Keratinocyte (primary cell): ENCODE results near the gene UNC13C. TPM values are rescaled to one million over a fixed set of nuclear protein-coding genes. Genes with fewer than 3 reads are reported as not detected.

Experiments used
- DNase-seq: peaks from one replicate; pipeline ENCODE4 v3.0.0-alpha.2; 2011; ENCODE audit warnings: low read depth, missing footprints, low spot score
- FAIRE-seq: peaks from 2 replicates; lab custom pipeline; 2011; peaks lifted over from hg19 to GRCh38; lab: Jason Lieb, UNC
- H2AFZ ChIP-seq: 2 replicates; pipeline ENCODE4 v1.6.0; 2012; ENCODE audit warnings: low read length, control low read depth, inconsistent platforms; ENCODE audit not compliant: control insufficient read depth
- H3K27ac ChIP-seq: 2 replicates; pipeline ENCODE4 v1.5.1; 2011; ENCODE audit warnings: low read length; ENCODE audit not compliant: control insufficient read depth, insufficient read depth
- H3K27me3 ChIP-seq: 3 replicates; pipeline ENCODE4 v1.6.0; 2011; ENCODE audit warnings: low read length; ENCODE audit not compliant: control insufficient read depth, insufficient read depth; ENCODE audit errors: extremely low read depth
- H3K36me3 ChIP-seq, 2 experiments: 2 replicates in 1 of 2; 3 replicates in 1 of 2; pipeline ENCODE4 v1.5.1; 2011; ENCODE audit warnings: low read length in 2 of 2, mild to moderate bottlenecking in 1 of 2; ENCODE audit not compliant: control insufficient read depth in 2 of 2, insufficient read depth in 2 of 2; ENCODE audit errors: extremely low read depth in 1 of 2
- H3K4me1 ChIP-seq: 3 replicates; pipeline ENCODE4 v1.5.1; 2011; ENCODE audit warnings: low read length; ENCODE audit not compliant: control insufficient read depth, insufficient read depth; ENCODE audit errors: extremely low read depth
- H3K4me2 ChIP-seq: 3 replicates; pipeline ENCODE4 v1.6.0; 2011; ENCODE audit warnings: low read depth, low read length; ENCODE audit not compliant: control insufficient read depth, insufficient read depth; ENCODE audit errors: extremely low read depth
- H3K4me3 ChIP-seq, 3 experiments: fragments of 200-600 bp in 1 of 3; sonication (generic) in 1 of 3; 2 replicates in 2 of 3; 3 replicates in 1 of 3; pipeline ENCODE4 v1.5.1; 2011 to 2016; ENCODE audit warnings: low read length in 3 of 3, mild to moderate bottlenecking in 3 of 3, control low read depth in 2 of 3, inconsistent platforms in 1 of 3, low read depth in 1 of 3, mixed read lengths in 1 of 3, mixed run types in 1 of 3, moderate library complexity in 1 of 3; ENCODE audit not compliant: control insufficient read depth in 2 of 3, insufficient read depth in 2 of 3; ENCODE audit errors: extremely low read depth in 1 of 3
- H3K79me2 ChIP-seq: 2 replicates; pipeline ENCODE4 v1.6.0; 2012; ENCODE audit warnings: low read length; ENCODE audit not compliant: control insufficient read depth, insufficient read depth
- H3K9ac ChIP-seq: 3 replicates; pipeline ENCODE4 v1.6.0; 2011; ENCODE audit warnings: low read length; ENCODE audit not compliant: control insufficient read depth, insufficient read depth; ENCODE audit errors: extremely low read depth
- H3K9me1 ChIP-seq: 3 replicates; pipeline ENCODE4 v1.6.0; 2011; ENCODE audit warnings: low read length; ENCODE audit not compliant: control insufficient read depth, insufficient read depth; ENCODE audit errors: extremely low read depth
- H3K9me3 ChIP-seq: 2 replicates; pipeline ENCODE4 v1.5.1; 2012; ENCODE audit warnings: low read depth, low read length; ENCODE audit not compliant: control insufficient read depth
- H4K20me1 ChIP-seq: 3 replicates; pipeline ENCODE4 v1.6.0; 2011; ENCODE audit warnings: low read length; ENCODE audit not compliant: control insufficient read depth, insufficient read depth; ENCODE audit errors: extremely low read depth
- CTCF ChIP-seq, 3 experiments: IDR thresholded peaks in 1 of 3; conservative IDR thresholded peaks in 1 of 3; optimal IDR thresholded peaks in 1 of 3; 2 replicates in 2 of 3; 3 replicates in 1 of 3; pipeline versions ENCODE3 to v1.5.1; 2011; ENCODE audit warnings: low read length in 3 of 3, mild to moderate bottlenecking in 3 of 3, moderate library complexity in 2 of 3, control low read depth in 1 of 3, inconsistent platforms in 1 of 3; ENCODE audit not compliant: insufficient read depth in 2 of 3; ENCODE audit errors: extremely low read depth in 1 of 3
- EZH2 ChIP-seq: IDR thresholded peaks from one replicate; pipeline ENCODE4 v1.6.1; 2012; ENCODE audit warnings: inconsistent platforms, mild to moderate bottlenecking, low read length, moderate library complexity
- dilution Hi-C: fragments of 300-500 bp; cut with MboI; formaldehyde crosslinking; loops from one replicate; pipeline ENCODE4 v1.7.0; 2020; ENCODE audit warnings: low sequenced_read_pairs; ENCODE audit not compliant: extremely low pct_ligation_motif_present
- polyA plus RNA-seq, 5 experiments: library from polyadenylated mRNA; depleted of rRNA in 3 of 5; stranded (reverse) in 3 of 5; stranded (forward) in 1 of 5; unstranded in 1 of 5; fragments of >200 nt; gene quantifications; 1 replicate in 1 of 5; 2 replicates in 3 of 5; 3 replicates in 1 of 5; pipeline versions ENCODE4 v1.2.1 to v1.2.3, GENCODE V29; 2011 to 2012; ENCODE audit warnings: missing spikeins in 2 of 5, low read depth in 1 of 5, low replicate concordance in 1 of 5

The UNC13C gene
- polyA plus RNA-seq, 1 donor (not counting 4 experiments of a cell fraction or from before 2014, with no cell fraction given): not detected

- FAIRE-seq: no peak
- dilution Hi-C loops: no loop called here
Measured at GRCh38 chr15:53980021-53980420, 1.8 kb downstream of the UNC13C start.

GRCh38 chr15:53982071-53982680, 3.9 kb downstream of the UNC13C start:
- H3K9me1 ChIP-seq: no peaks in the 10 kb centered on the region
- TF ChIP-seq EZH2 (no peak), CTCF (optimal IDR thresholded peaks at IDR 0.05 in 1 of 3, IDR thresholded peaks at IDR 0.05 in 1 of 3, conservative IDR thresholded peaks at IDR 0.05 in 1 of 3; ENCODE audit: extremely low read depth in 1 of 3, insufficient read depth in 2 of 3, low read length in 3 of 3) (no peak)
- H3K79me2 ChIP-seq: no peaks in the 10 kb centered on the region
- dilution Hi-C loops: no loop called here
- H4K20me1 ChIP-seq: no peaks in the 10 kb centered on the region
- peaks cover 4% of the 10 kb centered on the region for H3K4me1 ChIP-seq
- peaks cover 19% of the 10 kb centered on the region for H3K27me3 ChIP-seq
- H3K9ac ChIP-seq: no peak overlapping the region
- no peak overlapping the region for H3K4me3 ChIP-seq
- no peaks in the 10 kb centered on the region for H3K36me3 ChIP-seq
- H3K27ac ChIP-seq: no peak overlapping the region
- H3K4me2 ChIP-seq: no peak overlapping the region
- no peak for DNase-seq
- no peak for FAIRE-seq
- H3K9me3 ChIP-seq: no peaks in the 10 kb centered on the region
- no peak overlapping the region for H2AFZ ChIP-seq

More at GRCh38 chr15:53980021-53980420, 1.8 kb downstream of the UNC13C start:
- H3K27me3 ChIP-seq: peaks cover 19% of the 10 kb centered on the region
- no peaks in the 10 kb centered on the region for H3K9me3 ChIP-seq
- no peak overlapping the region for H3K9ac ChIP-seq
- H3K9me1 ChIP-seq: no peaks in the 10 kb centered on the region
- H3K36me3 ChIP-seq: no peaks in the 10 kb centered on the region
- H3K27ac ChIP-seq: no peak overlapping the region
- no peak for DNase-seq
- H3K4me3 ChIP-seq: no peak overlapping the region
- no peak overlapping the region for H3K4me2 ChIP-seq
- no peaks in the 10 kb centered on the region for H3K79me2 ChIP-seq
- TF ChIP-seq EZH2 (no peak), CTCF (optimal IDR thresholded peaks at IDR 0.05 in 1 of 3, IDR thresholded peaks at IDR 0.05 in 1 of 3, conservative IDR thresholded peaks at IDR 0.05 in 1 of 3; ENCODE audit: extremely low read depth in 1 of 3, insufficient read depth in 2 of 3, low read length in 3 of 3) (no peak)
- no peak overlapping the region for H2AFZ ChIP-seq
- H4K20me1 ChIP-seq: no peaks in the 10 kb centered on the region
- peaks cover 4% of the 10 kb centered on the region for H3K4me1 ChIP-seq
